OCI-LY3 (cell line): ENCODE measurements around the gene ZKSCAN7.
A peak's percentile ranks its signal among the peaks of the same experiment; 100 is the strongest.

Experiments used
- H2AFZ ChIP-seq: fragments of 200-600, 300-600 bp; shearing (Covaris generic); 2 replicates; pipeline ENCODE4 v1.6.0; 2014; ENCODE audit warnings: antibody characterized with exemption, low read depth, low read length
- H3K27ac ChIP-seq: fragments of 200-600, 300-600 bp; sonication (generic); 2 replicates; pipeline ENCODE4 v1.5.1; 2014; ENCODE audit warnings: mild to moderate bottlenecking, low read length, moderate library complexity, mixed read lengths
- H3K27me3 ChIP-seq: fragments of 200-600, 300-600 bp; sonication (generic); 2 replicates; pipeline ENCODE4 v1.6.1; 2014; ENCODE audit warnings: low read depth, low read length, mixed read lengths
- H3K36me3 ChIP-seq: fragments of 200-600, 300-600 bp; sonication (generic); replicated peaks from 2 replicates; pipeline ENCODE3; 2014; ENCODE audit warnings: low read depth, low read length, mixed read lengths
- H3K4me1 ChIP-seq: fragments of 300-600, 200-600 bp; sonication (generic); 2 replicates; pipeline ENCODE4 v1.6.1; 2014; ENCODE audit warnings: low read length, mixed read lengths
- H3K4me2 ChIP-seq: fragments of 200-600, 300-600 bp; sonication (generic); 2 replicates; pipeline ENCODE4 v1.6.1; 2014; ENCODE audit warnings: low read length, mixed read lengths
- H3K4me3 ChIP-seq: fragments of 300-600, 200-600 bp; sonication (generic); 2 replicates; pipeline ENCODE4 v1.5.1; 2014; ENCODE audit warnings: antibody characterized with exemption, mild to moderate bottlenecking, low read length, moderate library complexity
- H3K79me2 ChIP-seq: fragments of 300-600, 200-600 bp; shearing (Covaris generic); 2 replicates; pipeline ENCODE4 v1.6.1; 2014; ENCODE audit warnings: mild to moderate bottlenecking, low read length, mixed read lengths
- H3K9ac ChIP-seq: fragments of 300-600, 200-600 bp; shearing (Covaris generic); 2 replicates; pipeline ENCODE4 v1.6.0; 2014; ENCODE audit warnings: mild to moderate bottlenecking, low read length, moderate library complexity
- H3K9me3 ChIP-seq: fragments of 200-600, 300-600 bp; shearing (Covaris generic); 2 replicates; pipeline ENCODE4 v1.6.1; 2014; ENCODE audit warnings: low read length, mixed read lengths; ENCODE audit not compliant: insufficient read depth
- H4K20me1 ChIP-seq: fragments of 200-600, 300-600 bp; sonication (generic); 2 replicates; pipeline ENCODE4 v1.6.1; 2016; ENCODE audit warnings: low read length, mixed read lengths; ENCODE audit not compliant: insufficient read depth
- EZH2phosphoT487 ChIP-seq: fragments of 200-600 bp; shearing (Covaris generic); IDR thresholded peaks from 2 replicates; pipeline ENCODE4 v1.6.1; 2018; ENCODE audit warnings: antibody characterized with exemption, mixed run types, low read depth
- TF ChIP-seq, protein P1 (sequence below): fragments of 200-600, 300-600 bp; sonication (generic); IDR thresholded peaks from 2 replicates; pipeline ENCODE4 v1.5.1; 2014; ENCODE audit warnings: antibody characterized with exemption, low read length, low read depth

ZKSCAN7 gene

DNA sequence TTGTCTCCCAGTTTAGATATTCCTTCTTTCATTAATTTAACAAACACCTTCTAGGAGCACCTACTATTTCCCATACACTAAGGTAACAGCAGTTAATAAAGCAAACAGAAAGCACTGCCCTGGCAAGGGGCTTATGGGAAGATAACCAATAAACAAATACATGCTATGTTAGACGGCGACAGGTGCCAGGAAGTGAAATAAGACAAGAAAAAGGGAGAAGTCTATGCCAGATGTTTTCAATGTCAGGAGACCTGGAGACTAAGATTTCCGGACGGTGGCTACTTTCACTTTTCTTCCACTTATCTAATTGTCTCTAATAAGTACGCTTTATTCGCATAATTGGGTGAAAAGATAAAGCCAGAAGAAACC is 45.0 kb upstream of the ZKSCAN7 start:
- Histone ChIP-seq H3K4me3 (peak overlapping the region; percentile 96), H2AFZ (peak overlapping the region; percentile 89), H3K27me3 (no peaks in the 10 kb centered on the region), H3K9ac (peak overlapping the region; percentile 94), H3K36me3 (peaks cover 31% of the 10 kb centered on the region), H3K9me3 (no peaks in the 10 kb centered on the region; the same call in 1 of the 2 replicates), H3K4me2 (peak overlapping the region; percentile 89), H3K4me1 (peaks cover 21% of the 10 kb centered on the region), H4K20me1 (peaks cover 12% of the 10 kb centered on the region), H3K79me2 (peaks cover 54% of the 10 kb centered on the region), H3K27ac (peak overlapping the region; percentile 61)
- TF ChIP-seq, protein P1, sequence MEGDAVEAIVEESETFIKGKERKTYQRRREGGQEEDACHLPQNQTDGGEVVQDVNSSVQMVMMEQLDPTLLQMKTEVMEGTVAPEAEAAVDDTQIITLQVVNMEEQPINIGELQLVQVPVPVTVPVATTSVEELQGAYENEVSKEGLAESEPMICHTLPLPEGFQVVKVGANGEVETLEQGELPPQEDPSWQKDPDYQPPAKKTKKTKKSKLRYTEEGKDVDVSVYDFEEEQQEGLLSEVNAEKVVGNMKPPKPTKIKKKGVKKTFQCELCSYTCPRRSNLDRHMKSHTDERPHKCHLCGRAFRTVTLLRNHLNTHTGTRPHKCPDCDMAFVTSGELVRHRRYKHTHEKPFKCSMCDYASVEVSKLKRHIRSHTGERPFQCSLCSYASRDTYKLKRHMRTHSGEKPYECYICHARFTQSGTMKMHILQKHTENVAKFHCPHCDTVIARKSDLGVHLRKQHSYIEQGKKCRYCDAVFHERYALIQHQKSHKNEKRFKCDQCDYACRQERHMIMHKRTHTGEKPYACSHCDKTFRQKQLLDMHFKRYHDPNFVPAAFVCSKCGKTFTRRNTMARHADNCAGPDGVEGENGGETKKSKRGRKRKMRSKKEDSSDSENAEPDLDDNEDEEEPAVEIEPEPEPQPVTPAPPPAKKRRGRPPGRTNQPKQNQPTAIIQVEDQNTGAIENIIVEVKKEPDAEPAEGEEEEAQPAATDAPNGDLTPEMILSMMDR: no peak
- TF ChIP-seq EZH2phosphoT487: no peak

DNA sequence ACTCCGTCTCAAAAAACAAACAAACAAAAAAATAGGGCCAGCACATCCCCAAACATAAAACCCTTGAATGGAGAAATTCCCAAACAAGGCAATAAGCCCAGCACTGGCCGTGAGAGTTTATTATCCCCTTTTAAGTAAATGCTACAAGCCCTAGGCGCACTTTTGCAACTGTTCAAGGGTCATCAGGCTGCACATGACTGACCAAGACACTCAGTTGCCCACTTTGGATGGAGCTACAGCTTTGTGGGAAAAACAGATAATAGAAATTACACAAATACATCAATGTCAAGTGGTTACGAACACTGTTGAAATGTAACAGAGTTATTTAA is 43.8 kb upstream of the ZKSCAN7 start:
- peak overlapping the region; percentile 96 for H3K4me3 ChIP-seq
- peaks cover 23% of the 10 kb centered on the region for H3K4me1 ChIP-seq
- H2AFZ ChIP-seq: peak overlapping the region; percentile 85
- H3K27me3 ChIP-seq: no peaks in the 10 kb centered on the region
- H3K9ac ChIP-seq: peak overlapping the region; percentile 87
- H3K36me3 ChIP-seq: peaks cover 19% of the 10 kb centered on the region
- H3K9me3 ChIP-seq: no peaks in the 10 kb centered on the region; the same call in 1 of the 2 replicates
- 0 out of 2 replicates have a peak overlapping the region, but pooled peaks have one; percentile 48 for H3K27ac ChIP-seq
- H4K20me1 ChIP-seq: peaks cover 12% of the 10 kb centered on the region
- peak overlapping the region; percentile 71 for H3K4me2 ChIP-seq
- H3K79me2 ChIP-seq: peaks cover 42% of the 10 kb centered on the region
- no peak for TF ChIP-seq EZH2phosphoT487
- TF ChIP-seq, protein P1: no peak

DNA sequence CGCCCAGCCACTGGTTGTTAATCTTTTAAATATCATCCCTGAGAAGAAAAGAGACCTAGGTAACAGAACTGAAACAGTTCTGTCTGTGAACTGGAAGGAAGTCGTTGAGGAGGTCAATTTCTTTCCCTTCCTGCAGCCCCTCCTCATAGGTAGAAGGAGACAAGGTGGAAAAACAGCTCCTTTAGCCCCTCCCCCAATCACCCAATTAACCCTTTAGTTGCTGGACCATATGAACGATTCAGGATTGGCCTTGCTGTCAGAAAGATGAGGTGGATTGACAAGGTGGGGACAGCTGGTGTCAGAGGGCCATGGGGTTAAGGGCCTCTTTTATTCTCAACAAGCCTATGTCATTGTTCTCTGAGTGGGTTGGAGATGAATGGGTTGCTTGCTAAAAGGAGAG is 41.5 kb upstream of the ZKSCAN7 start:
- no peak overlapping the region for H2AFZ ChIP-seq
- no peak overlapping the region for H3K4me3 ChIP-seq
- H3K27me3 ChIP-seq: no peaks in the 10 kb centered on the region
- no peak for TF ChIP-seq EZH2phosphoT487
- TF ChIP-seq, protein P1: no peak
- H3K4me2 ChIP-seq: no peak overlapping the region
- peaks cover 19% of the 10 kb centered on the region for H3K79me2 ChIP-seq
- H3K9me3 ChIP-seq: no peaks in the 10 kb centered on the region
- no peak overlapping the region for H3K27ac ChIP-seq
- H3K9ac ChIP-seq: no peak overlapping the region
- H3K4me1 ChIP-seq: peaks cover 38% of the 10 kb centered on the region
- peaks cover 12% of the 10 kb centered on the region for H4K20me1 ChIP-seq
- H3K36me3 ChIP-seq: peaks cover 5% of the 10 kb centered on the region

DNA sequence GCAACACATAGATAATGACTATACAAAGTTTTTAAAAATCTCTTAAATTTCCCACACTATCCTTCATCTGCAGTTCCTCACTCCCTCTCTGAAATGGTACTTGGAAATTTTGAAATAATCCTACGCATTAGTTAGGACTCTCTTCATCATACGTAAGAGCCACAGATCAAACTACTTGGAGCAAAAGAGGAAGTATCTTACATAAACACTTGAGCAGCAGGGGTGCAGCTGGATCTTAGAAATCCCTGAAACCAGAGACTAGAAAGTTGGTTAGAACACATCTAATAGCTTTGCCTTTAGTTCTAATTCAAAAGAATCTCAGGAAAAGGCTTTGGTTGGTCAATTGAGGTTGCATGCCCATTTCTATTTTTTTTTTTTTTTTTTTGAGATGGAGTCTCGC is 38.8 kb upstream of the ZKSCAN7 start:
- no peaks in the 10 kb centered on the region for H3K79me2 ChIP-seq
- no peak overlapping the region for H3K4me3 ChIP-seq
- H3K9me3 ChIP-seq: no peaks in the 10 kb centered on the region
- H3K27me3 ChIP-seq: peaks cover 9% of the 10 kb centered on the region; the same call in 1 of the 2 replicates
- H3K9ac ChIP-seq: no peak overlapping the region
- H3K36me3 ChIP-seq: no peaks in the 10 kb centered on the region
- H3K4me2 ChIP-seq: no peak overlapping the region
- TF ChIP-seq, protein P1: no peak
- TF ChIP-seq EZH2phosphoT487: no peak
- H4K20me1 ChIP-seq: no peaks in the 10 kb centered on the region
- peaks cover 32% of the 10 kb centered on the region for H3K4me1 ChIP-seq
- H3K27ac ChIP-seq: no peak overlapping the region
- H2AFZ ChIP-seq: no peak overlapping the region
